ENCODE data around the gene LRP3. TPM values are rescaled to one million over a fixed set of nuclear protein-coding genes. Genes with fewer than 3 reads are reported as not detected.

LRP3 gene
- total RNA-seq, 4 donors from 2014 or later: 19.1 to 61.8 (median 28.3) TPM

- no peak for DNase-seq (ENCODE audit: low spot score)
- TF ChIP-seq CTCF (IDR thresholded peaks at IDR 0.05): no peak
- ATAC-seq (ENCODE audit: low FRiP score): no peak
These were observed 2.5 kb downstream of the LRP3 start for GRCh38 chr19:33196446-33197193.

- DNase-seq (ENCODE audit: low spot score): no peak
- TF ChIP-seq CTCF (IDR thresholded peaks at IDR 0.05): no peak
- no peak for ATAC-seq (ENCODE audit: low FRiP score)
These were observed 3.5 kb downstream of the LRP3 start for GRCh38 chr19:33197591-33198000.

GRCh38 chr19:33198169-33198568 lies 4.0 kb downstream of the LRP3 start:
- TF ChIP-seq CTCF (IDR thresholded peaks at IDR 0.05): no peak
- DNase-seq (ENCODE audit: low spot score) (no peak), ATAC-seq (ENCODE audit: low FRiP score) (no peak)

- ATAC-seq (ENCODE audit: low FRiP score) (no peak), DNase-seq (ENCODE audit: low spot score) (no peak)
- no peak for TF ChIP-seq CTCF (IDR thresholded peaks at IDR 0.05)
These were observed 5.5 kb downstream of the LRP3 start for GRCh38 chr19:33199441-33200265.

- no peak for TF ChIP-seq CTCF (IDR thresholded peaks at IDR 0.05)
- ATAC-seq (ENCODE audit: low FRiP score) (no peak), DNase-seq (ENCODE audit: low spot score) (no peak)
These were observed 7.3 kb downstream of the LRP3 start for GRCh38 chr19:33201473-33201872.

- ATAC-seq (ENCODE audit: low FRiP score) (no peak), DNase-seq (ENCODE audit: low spot score) (no peak)
- TF ChIP-seq CTCF (IDR thresholded peaks at IDR 0.05): no peak
These were observed 7.9 kb downstream of the LRP3 start for GRCh38 chr19:33201886-33202545.
